GM18951 (cell line): ENCODE data around the gene TMEM141.
"Not testable (repeated sequence)": the region's sequence is repeated elsewhere in the genome, so short reads cannot be mapped to it uniquely, and the experiment has no call there.

Experiments used
- POLR2A ChIP-seq: IDR thresholded peaks from 4 replicates; pipeline ENCODE4 v1.6.1; 2011; ENCODE audit warnings: mild to moderate bottlenecking; ENCODE audit not compliant: insufficient read length, insufficient read depth; ENCODE audit errors: extremely low read depth
- in situ Hi-C: fragments of 300-500 bp; cut with MboI; formaldehyde crosslinking; loops from one replicate; pipeline ENCODE4 v1.12.0; 2022; ENCODE audit warnings: low sequenced_read_pairs, mixed read lengths, inconsistent platforms; ENCODE audit not compliant: unreplicated experiment

Gene TMEM141

DNA sequence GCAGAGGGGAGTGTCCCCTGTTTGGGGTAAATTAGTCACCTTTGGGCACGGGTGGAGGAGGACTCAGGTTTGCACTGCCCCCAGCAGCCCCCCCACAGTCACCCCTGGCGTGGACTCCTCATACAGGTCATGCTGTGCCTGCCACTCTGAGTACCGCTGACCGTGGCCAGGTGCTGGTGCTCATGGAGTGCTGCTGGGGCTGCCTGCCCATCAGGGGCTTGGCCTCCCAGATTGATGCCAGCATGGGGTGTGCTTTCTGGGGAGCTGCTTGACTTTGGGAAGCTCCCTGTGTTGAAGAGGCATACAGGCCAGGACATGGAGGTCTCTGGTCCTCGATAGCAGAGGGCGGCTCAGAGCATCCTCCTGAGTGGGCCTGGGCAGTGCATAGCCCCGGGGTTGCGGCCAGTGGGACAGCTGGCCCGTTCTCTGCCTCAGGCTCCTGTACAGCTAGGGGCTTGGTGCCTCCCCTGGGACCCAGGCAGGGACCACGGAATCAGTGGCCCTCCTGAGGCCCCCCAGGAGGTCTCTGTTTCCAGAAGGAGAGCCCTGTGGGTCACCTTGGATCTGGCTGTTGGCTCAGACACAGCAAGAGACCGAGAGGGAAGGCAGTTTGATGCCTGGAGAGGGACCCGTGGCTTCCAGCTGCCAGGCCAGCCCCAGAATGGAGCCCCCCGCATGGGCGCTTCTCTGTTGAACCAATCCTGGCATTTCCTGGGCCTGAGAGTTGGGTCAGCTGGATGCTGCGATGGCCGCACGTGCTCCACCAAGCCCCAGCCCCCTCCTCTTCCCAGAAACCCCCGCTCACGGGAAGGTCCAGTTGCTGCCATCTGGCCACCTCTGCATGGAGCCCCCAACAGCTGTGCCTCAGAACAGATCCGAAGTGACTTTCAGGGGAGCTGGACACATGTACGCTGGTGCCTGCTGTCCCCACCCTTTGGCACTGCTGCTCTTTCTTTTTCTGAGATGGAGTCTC lies 45.1 kb downstream of the TMEM141 start:
- no peak for TF ChIP-seq POLR2A
- in situ Hi-C loops, result no loop called here

DNA sequence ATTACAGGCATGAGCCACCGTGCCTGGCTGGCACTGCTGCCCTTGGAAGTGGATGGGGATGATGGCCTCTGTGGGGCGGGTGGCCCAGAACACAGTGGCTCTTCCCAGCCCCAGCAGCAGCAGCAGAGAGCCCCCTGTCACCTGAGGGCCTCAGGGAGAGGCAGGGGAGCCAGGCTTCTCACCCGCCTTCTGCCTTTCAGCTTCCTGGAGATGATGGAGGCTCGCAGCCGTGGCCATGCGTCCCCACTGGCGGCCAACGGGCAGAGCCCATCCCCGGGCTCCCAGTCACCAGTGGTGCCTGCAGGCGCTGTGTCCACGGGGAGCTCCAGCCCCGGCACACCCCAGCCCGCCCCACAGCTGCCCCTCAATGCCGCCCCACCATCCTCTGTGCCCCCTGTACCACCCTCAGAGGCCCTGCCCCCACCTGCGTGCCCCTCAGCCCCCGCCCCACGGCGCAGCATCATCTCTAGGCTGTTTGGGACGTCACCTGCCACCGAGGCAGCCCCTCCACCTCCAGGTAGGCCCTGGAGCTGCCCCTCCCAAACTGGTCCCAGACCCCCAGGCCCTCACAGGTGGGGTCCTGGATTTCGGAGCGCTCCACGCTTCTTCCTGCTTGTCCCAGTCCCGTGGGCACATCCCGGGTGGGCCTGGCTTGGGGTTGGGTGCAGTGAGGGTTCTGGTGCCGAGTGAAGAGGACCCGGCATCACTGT lies 46.2 kb downstream of the TMEM141 start:
- TF ChIP-seq POLR2A, result no peak
- in situ Hi-C loops, result no loop called here

GRCh38 chr9:136837856-136838277 lies 46.7 kb downstream of the TMEM141 start:
- in situ Hi-C loops, result not testable (repeated sequence)

GRCh38 chr9:136838314-136839228 lies 47.4 kb downstream of the TMEM141 start:
- no peak for TF ChIP-seq POLR2A

DNA sequence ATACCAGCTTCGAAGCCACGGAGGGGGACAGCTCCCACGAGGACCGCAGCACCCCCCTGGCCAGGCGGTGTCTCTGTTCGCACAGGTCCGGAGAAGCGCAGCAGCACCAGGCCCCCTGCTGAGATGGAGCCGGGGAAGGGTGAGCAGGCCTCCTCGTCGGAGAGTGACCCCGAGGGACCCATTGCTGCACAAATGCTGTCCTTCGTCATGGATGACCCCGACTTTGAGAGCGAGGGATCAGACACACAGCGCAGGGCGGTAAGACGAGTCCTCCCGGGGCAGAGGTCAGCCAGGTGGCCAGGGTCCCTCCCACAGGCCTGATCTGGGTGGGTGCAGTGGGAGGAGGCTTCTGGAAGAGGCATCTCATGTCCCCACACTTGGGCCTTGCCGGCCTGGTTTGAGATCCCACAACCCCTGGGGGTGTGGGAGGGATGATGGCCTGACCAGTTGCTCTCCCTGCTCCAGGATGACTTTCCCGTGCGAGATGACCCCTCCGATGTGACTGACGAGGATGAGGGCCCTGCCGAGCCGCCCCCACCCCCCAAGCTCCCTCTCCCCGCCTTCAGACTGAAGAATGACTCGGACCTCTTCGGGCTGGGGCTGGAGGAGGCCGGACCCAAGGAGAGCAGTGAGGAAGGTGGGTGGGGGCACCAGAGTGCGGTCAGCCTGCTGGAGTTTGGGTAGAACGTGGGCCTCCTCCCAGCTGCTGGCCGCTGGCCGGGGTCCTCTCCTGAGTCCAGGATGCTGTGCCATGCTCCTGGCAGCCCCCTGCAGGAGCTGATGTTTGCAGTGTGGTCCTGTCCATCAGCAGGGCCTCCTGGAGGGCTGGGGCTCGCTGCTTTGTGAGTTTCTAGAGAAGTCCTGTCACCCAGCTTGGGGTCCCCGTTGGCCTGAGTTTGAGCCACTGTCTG lies 48.3 kb downstream of the TMEM141 start:
- in situ Hi-C loops, result no loop called here
- TF ChIP-seq POLR2A, result no peak

More at GRCh38 chr9:136838314-136839228, 47.4 kb downstream of the TMEM141 start:
- in situ Hi-C loops, result no loop called here

GRCh38 chr9:136840140-136840876 lies 49.2 kb downstream of the TMEM141 start:
- no peak for TF ChIP-seq POLR2A
- in situ Hi-C loops, result no loop called here

- TF ChIP-seq POLR2A, result no peak
- in situ Hi-C loops, result no loop called here
Measured at GRCh38 chr9:136840877-136841645, 49.9 kb downstream of the TMEM141 start.

DNA sequence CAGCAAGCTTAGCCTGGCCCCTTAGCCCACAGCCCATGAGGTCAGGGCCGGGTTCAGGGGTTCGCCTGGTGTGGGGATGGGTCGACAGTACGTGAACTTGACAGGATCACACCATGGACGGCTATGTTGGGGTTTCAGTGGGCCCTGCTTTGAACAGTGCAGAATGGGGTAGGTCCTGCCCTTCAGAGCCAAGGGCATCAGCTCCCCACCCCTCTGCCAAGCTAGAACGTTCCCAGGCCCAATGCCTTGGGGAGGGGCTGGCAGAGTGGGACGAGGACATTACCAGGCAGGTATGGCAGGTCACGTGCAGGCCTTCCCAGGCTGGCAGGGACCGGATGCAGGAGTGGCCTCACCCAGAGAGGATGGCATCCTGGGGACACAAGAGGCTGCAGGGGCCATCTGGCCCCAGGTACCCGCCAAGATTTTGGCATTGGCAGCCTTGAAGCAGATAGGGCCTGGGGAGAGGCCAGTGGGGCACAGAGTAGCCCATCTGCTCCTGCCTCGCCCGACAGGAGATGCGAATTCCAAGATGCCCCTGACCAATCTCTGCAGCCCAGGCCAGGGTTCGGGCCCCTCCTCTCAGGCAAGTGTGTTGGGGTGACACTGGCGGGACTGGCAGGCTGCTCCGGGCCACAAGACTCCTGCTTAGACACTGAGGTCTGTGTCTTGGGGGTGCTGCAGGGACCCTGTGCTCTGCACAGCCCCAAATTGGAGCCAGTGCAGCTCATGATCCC lies 50.7 kb downstream of the TMEM141 start:
- in situ Hi-C loops, result not testable (repeated sequence)

- in situ Hi-C loops, result not testable (repeated sequence)
- peak; percentile 30 for TF ChIP-seq POLR2A
Measured at GRCh38 chr9:136842380-136842948, 51.3 kb downstream of the TMEM141 start, which contains the start of gene AJM1. Gene AJM1 (plus strand): TSS chr9:136842478. CDS start chr9:136844415, 1,937 bp downstream.
